ENCODE measurements around the gene RIF1. TPM values are rescaled to one million over a fixed set of nuclear protein-coding genes. Genes with fewer than 3 reads are reported as not detected.
A peak's percentile ranks its signal among the peaks of the same experiment; 100 is the strongest.

The RIF1 gene
- polyA plus RNA-seq, 1 of the 3 experiments (the other 2 are of a cell fraction): 2.4 TPM

DNA sequence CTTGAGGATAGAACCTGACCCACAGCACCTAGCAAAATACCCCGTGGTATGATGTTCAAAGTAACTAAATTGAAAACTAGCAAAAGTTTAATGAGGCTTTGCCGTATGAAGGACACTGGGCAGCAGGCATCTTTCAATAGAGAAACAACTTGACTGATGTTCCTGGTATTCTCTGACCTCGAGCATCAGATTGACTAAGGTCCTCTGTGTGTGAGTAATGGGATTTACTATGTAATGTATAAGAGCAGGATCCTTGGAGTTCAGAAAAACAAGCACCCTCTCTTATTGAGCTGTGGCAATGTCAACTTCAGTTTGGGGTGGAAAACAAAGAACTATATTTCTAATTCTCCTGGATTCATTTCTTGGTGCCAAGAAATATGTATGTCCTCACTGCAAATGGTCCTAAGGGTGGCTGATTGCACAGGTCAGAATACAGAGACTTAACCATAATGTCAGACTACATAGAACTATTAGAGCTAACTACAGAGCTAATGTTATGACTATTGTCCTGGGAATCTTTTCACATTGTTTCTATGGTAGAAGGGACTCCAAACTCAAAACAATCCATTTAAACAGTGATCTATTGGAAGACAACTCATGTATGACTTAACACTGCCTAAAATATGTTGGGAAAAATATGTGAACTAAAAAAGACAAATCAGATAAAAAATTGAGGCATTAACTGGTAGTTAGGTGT lies 47.9 kb upstream of the RIF1 start:
- Histone ChIP-seq H3K4me2 (no peak overlapping the region; the same call in 1 of the 2 replicates), H3K79me2 (ENCODE audit: insufficient read depth) (no peaks in the 10 kb centered on the region), H3K9me2 (no peaks in the 10 kb centered on the region), H3K9ac (peak overlapping the region; percentile 36; the same call in 1 of the 2 replicates), H3K9me3 (no peaks in the 10 kb centered on the region), H3K4me3 (ENCODE audit: low read depth in 2 of 2, low read length in 1 of 2) (no peak overlapping the region), H3F3A (replicated peaks; ENCODE audit: insufficient read depth) (peaks cover 4% of the 10 kb centered on the region), H3K36me3 (replicated peaks in 1 of 2; ENCODE audit: control insufficient read depth in 1 of 2, insufficient read depth in 2 of 2, low read length in 1 of 2) (no peaks in the 10 kb centered on the region), H2AFZ (ENCODE audit: low read depth) (no peak overlapping the region), H4K20me1 (ENCODE audit: insufficient read depth) (no peaks in the 10 kb centered on the region), H3K27ac (ENCODE audit: low read depth in 2 of 2, low read length in 1 of 2) (peak overlapping the region in 1 of 2 experiments; percentile 72; a peak in 2 of 4 replicates), H3K27me3 (ENCODE audit: insufficient read depth) (no peaks in the 10 kb centered on the region), H3K4me1 (ENCODE audit: control insufficient read depth in 1 of 2, insufficient read depth in 2 of 2, low read depth in 1 of 2, low read length in 1 of 2) (peaks cover 0 to 10% of the 10 kb centered on the region in 2 experiments; a peak in 2 of 4 replicates)
- TF ChIP-seq MEF2A (IDR thresholded peaks at IDR 0.05; ENCODE audit: borderline replicate concordance, low read depth) (no peak), GABPA (IDR thresholded peaks at IDR 0.05; ENCODE audit: low read depth) (no peak), RFX5 (IDR thresholded peaks at IDR 0.05; ENCODE audit: low read length) (no peak), JUND (IDR thresholded peaks at IDR 0.05) (no peak), EP300 (IDR thresholded peaks at IDR 0.05; ENCODE audit: borderline replicate concordance in 1 of 2, low read depth in 1 of 2, low read length in 1 of 2) (no peak), RAD21 (IDR thresholded peaks at IDR 0.05; ENCODE audit: low read length) (no peak), POLR2AphosphoS5 (IDR thresholded peaks at IDR 0.05; ENCODE audit: low read depth, low read length) (no peak), FOXM1 (IDR thresholded peaks at IDR 0.05; ENCODE audit: low read depth) (no peak), SMC3 (IDR thresholded peaks at IDR 0.05; ENCODE audit: low read depth, low read length) (no peak), YY1 (IDR thresholded peaks at IDR 0.05; ENCODE audit: low read depth) (no peak), MXI1 (IDR thresholded peaks at IDR 0.05; ENCODE audit: low read depth, low read length) (no peak)
- TF ChIP-seq, protein P1, sequence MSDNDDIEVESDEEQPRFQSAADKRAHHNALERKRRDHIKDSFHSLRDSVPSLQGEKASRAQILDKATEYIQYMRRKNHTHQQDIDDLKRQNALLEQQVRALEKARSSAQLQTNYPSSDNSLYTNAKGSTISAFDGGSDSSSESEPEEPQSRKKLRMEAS (IDR thresholded peaks at IDR 0.05; ENCODE audit: low read depth): no peak
- TF ChIP-seq, protein P2, sequence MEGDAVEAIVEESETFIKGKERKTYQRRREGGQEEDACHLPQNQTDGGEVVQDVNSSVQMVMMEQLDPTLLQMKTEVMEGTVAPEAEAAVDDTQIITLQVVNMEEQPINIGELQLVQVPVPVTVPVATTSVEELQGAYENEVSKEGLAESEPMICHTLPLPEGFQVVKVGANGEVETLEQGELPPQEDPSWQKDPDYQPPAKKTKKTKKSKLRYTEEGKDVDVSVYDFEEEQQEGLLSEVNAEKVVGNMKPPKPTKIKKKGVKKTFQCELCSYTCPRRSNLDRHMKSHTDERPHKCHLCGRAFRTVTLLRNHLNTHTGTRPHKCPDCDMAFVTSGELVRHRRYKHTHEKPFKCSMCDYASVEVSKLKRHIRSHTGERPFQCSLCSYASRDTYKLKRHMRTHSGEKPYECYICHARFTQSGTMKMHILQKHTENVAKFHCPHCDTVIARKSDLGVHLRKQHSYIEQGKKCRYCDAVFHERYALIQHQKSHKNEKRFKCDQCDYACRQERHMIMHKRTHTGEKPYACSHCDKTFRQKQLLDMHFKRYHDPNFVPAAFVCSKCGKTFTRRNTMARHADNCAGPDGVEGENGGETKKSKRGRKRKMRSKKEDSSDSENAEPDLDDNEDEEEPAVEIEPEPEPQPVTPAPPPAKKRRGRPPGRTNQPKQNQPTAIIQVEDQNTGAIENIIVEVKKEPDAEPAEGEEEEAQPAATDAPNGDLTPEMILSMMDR (IDR thresholded peaks at IDR 0.05): no peak
- TF ChIP-seq, protein P3, sequence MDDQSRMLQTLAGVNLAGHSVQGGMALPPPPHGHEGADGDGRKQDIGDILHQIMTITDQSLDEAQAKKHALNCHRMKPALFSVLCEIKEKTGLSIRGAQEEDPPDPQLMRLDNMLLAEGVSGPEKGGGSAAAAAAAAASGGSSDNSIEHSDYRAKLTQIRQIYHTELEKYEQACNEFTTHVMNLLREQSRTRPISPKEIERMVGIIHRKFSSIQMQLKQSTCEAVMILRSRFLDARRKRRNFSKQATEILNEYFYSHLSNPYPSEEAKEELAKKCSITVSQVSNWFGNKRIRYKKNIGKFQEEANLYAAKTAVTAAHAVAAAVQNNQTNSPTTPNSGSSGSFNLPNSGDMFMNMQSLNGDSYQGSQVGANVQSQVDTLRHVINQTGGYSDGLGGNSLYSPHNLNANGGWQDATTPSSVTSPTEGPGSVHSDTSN (IDR thresholded peaks at IDR 0.05): no peak
- WGBS (ENCODE audit: low lambda C conversion rate): 84% methylated on average over 3 of the region's 3 CpGs
- ChIA-PET CTCF (interaction anchor here (1.2 kb wide), 1 partner anchor 26 kb away, joined by 3 read pairs; no protein-coding TSS in a partner anchor), POLR2A (no interaction called here)
- no peak for DNase-seq

DNA sequence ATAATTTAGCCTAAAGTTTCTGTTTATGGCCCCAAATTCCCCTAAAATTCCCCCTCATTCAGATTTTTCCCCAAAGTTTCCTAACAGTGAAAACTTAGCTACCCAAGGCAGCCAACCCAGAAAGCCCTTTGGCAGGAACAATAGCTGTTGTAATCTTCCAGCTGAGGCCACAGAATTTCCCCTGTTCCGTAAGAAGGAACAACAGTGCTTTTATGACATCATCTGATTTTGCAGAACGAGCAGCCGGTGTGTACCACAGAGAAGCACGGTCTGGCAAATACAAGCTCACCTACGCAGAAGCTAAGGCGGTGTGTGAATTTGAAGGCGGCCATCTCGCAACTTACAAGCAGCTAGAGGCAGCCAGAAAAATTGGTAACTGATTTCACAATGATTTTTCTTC lies 46.0 kb upstream of the RIF1 start:
- H3K79me2 ChIP-seq (ENCODE audit: insufficient read depth): no peaks in the 10 kb centered on the region
- H3K36me3 ChIP-seq (replicated peaks in 1 of 2; ENCODE audit: control insufficient read depth in 1 of 2, insufficient read depth in 2 of 2, low read length in 1 of 2): no peaks in the 10 kb centered on the region
- no peaks in the 10 kb centered on the region for H3K9me3 ChIP-seq
- POLR2A ChIA-PET: no interaction called here
- H3K27me3 ChIP-seq (ENCODE audit: insufficient read depth): no peaks in the 10 kb centered on the region
- 90% methylated on average over 8 of the region's 8 CpGs for WGBS (ENCODE audit: low lambda C conversion rate)
- H3K9ac ChIP-seq: no peak overlapping the region
- no peak overlapping the region for H3K27ac ChIP-seq (ENCODE audit: low read depth in 2 of 2, low read length in 1 of 2)
- H3K4me3 ChIP-seq (ENCODE audit: low read depth in 2 of 2, low read length in 1 of 2): no peak overlapping the region
- H3F3A ChIP-seq (replicated peaks; ENCODE audit: insufficient read depth): peaks cover 4% of the 10 kb centered on the region
- CTCF ChIA-PET: no interaction called here
- no peak overlapping the region for H2AFZ ChIP-seq (ENCODE audit: low read depth)
- 0 out of 4 replicates have a peak, but pooled peaks cover 0 to 6% of the 10 kb centered on the region in 2 experiments for H3K4me1 ChIP-seq (ENCODE audit: control insufficient read depth in 1 of 2, insufficient read depth in 2 of 2, low read depth in 1 of 2, low read length in 1 of 2)
- H4K20me1 ChIP-seq (ENCODE audit: insufficient read depth): no peaks in the 10 kb centered on the region
- no peak for DNase-seq
- no peaks in the 10 kb centered on the region for H3K9me2 ChIP-seq
- H3K4me2 ChIP-seq: no peak overlapping the region
- no peak for TF ChIP-seq GABPA (IDR thresholded peaks at IDR 0.05; ENCODE audit: low read depth)
- TF ChIP-seq POLR2AphosphoS5 (IDR thresholded peaks at IDR 0.05; ENCODE audit: low read depth, low read length): no peak
- TF ChIP-seq TEAD4 (IDR thresholded peaks at IDR 0.05; ENCODE audit: borderline replicate concordance, insufficient read depth): no peak
- no peak for TF ChIP-seq ELF1 (IDR thresholded peaks at IDR 0.05)
- TF ChIP-seq EZH2phosphoT487 (IDR thresholded peaks at IDR 0.05; ENCODE audit: borderline replicate concordance, low read depth): no peak
- TF ChIP-seq, protein P4, sequence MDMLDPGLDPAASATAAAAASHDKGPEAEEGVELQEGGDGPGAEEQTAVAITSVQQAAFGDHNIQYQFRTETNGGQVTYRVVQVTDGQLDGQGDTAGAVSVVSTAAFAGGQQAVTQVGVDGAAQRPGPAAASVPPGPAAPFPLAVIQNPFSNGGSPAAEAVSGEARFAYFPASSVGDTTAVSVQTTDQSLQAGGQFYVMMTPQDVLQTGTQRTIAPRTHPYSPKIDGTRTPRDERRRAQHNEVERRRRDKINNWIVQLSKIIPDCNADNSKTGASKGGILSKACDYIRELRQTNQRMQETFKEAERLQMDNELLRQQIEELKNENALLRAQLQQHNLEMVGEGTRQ (IDR thresholded peaks at IDR 0.05; ENCODE audit: borderline replicate concordance, low read depth, low read length): no peak
- TF ChIP-seq, protein P5, sequence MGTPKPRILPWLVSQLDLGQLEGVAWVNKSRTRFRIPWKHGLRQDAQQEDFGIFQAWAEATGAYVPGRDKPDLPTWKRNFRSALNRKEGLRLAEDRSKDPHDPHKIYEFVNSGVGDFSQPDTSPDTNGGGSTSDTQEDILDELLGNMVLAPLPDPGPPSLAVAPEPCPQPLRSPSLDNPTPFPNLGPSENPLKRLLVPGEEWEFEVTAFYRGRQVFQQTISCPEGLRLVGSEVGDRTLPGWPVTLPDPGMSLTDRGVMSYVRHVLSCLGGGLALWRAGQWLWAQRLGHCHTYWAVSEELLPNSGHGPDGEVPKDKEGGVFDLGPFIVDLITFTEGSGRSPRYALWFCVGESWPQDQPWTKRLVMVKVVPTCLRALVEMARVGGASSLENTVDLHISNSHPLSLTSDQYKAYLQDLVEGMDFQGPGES (IDR thresholded peaks at IDR 0.05; ENCODE audit: low read depth, low read length): no peak
- TF ChIP-seq NFIC (IDR thresholded peaks at IDR 0.05; ENCODE audit: borderline replicate concordance): no peak
- TF ChIP-seq, protein P1 (IDR thresholded peaks at IDR 0.05; ENCODE audit: low read depth): no peak
- TF ChIP-seq, protein P3 (IDR thresholded peaks at IDR 0.05): no peak
- TF ChIP-seq YY1 (IDR thresholded peaks at IDR 0.05; ENCODE audit: low read depth): no peak
- no peak for TF ChIP-seq RFX5 (IDR thresholded peaks at IDR 0.05; ENCODE audit: low read length)
